NCI-H526 (cell line): ENCODE results near the gene RFX2.

Source experiments
- DNase-seq, 2 experiments: peaks; one replicate each; lab custom pipeline; 2025; lab: John Stamatoyannopoulos, UW

Gene RFX2

DNA sequence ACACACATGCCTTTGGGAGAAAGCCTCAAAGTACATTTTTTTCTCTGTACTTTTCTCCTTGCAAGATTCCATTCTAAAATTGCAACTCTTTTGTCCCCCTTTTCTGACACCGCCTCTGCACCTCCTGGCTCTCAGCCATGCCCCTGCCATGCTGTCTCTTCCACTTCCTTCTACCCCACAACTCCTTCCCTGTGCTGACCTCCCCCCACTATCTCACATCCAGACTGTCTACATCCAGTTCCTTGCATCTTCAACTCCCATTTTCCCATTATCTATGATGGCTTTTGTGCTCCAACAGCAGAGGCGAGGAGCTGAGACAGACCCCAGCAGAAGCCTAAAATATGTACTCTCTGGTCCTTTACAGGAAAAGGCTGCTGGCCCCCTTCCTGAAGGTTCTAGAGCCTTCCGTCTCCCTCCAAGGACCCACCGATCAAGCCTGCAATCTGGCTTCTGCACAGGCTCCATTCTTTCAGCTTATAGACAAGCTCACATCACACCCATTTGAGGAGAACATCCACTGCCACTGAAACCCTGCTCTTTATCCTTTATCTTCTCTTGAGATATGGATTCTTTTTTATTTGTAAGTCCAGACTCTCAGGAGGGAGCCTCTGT is 50.2 kb downstream of the RFX2 start:
- DNase-seq = no peak

DNA sequence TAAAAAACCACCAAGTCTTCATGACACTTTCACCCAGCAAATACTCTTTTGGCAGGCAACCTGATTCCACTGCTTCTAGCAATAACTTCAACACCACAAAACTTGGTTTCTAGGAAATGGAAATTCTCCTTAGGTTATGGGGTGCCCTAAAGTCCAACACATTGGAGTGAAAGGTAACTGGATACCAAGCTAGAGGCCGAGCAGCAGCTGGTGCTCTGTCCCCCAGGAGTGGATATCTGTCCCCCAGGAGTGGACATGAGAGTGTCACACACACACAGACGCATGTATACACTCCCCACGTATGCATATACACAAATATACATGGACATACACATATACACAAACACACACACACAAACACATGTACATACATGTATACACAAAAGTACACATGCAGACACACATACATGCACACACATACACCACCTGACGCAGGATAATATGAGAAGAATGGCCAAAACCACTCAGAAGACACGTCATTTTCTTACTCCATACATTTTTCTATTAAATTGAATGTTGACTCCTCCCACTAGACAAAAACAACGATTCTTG is 50.8 kb downstream of the RFX2 start:
- no peak for DNase-seq

- DNase-seq = no peak
Measured at GRCh38 chr19:6058518-6059201, 51.6 kb downstream of the RFX2 start.

- no peak for DNase-seq
Measured at GRCh38 chr19:6057651-6058517, 52.4 kb downstream of the RFX2 start.

DNA sequence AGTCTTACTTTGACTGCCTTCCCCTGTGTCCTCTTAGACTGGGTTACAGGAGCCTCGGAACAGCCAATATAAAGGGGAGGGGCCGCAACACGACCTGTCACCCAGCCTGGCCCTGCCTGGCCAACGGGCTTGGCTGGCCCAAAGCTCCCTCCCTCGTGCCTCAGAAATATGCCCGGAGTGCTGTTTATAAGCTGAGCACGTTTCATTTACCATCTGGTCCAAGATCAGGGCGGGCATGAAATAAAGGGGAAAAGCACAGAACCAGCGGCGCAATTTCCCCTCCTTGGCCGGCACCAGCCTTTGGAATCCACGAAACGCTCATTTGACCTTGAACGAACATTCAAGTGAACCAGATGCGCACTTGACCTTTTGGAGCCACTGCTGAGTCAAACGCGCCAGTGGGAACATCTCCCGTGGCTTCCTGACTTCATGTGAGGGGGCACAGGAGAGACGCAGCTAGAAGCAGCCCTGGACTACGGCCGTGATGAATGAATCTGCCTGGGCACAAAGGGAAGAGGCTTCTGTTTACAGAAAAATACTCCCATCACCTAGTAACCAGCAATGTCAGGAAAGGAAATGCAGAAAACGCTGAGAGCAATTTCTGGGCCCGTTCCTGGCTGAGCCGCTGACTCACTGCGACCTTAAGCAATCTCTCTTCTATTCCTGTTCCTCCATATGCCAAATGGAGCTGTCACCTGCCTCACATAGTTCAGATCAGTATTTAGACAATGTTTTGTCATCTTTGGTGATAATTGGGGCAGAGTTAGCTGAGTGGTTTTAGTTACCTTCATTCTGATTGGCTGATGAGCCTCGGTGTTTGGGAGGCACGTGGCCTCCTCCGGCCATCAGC is 53.3 kb downstream of the RFX2 start:
- DNase-seq = no peak

GRCh38 chr19:6056282-6056741 is 54.0 kb downstream of the RFX2 start:
- no peak for DNase-seq

- DNase-seq = no peak
Measured at GRCh38 chr19:6055013-6055795, 55.1 kb downstream of the RFX2 start.

GRCh38 chr19:6048793-6049405 is 61.4 kb downstream of the RFX2 start:
- DNase-seq = peak in 1 of 2 experiments; percentile 74

DNA sequence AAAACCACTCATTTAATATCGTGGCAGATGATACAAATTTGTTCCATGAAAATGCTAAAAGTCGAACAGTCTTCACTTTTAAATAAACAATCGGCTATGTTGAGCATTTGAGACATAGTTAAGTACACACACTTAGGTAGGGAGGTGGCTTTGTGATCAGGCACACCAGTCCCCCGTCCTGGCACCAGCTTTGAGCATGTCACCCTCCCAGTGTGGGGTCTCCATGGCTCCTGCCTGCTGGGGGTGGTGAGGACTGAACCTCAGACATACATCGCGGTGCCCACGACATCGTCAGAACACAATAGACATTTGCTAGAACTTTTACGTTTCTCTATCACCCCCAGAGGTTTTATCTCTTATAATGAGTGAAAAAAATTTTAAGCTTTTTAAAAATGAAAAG is 62.0 kb downstream of the RFX2 start:
- no peak for DNase-seq

DNA sequence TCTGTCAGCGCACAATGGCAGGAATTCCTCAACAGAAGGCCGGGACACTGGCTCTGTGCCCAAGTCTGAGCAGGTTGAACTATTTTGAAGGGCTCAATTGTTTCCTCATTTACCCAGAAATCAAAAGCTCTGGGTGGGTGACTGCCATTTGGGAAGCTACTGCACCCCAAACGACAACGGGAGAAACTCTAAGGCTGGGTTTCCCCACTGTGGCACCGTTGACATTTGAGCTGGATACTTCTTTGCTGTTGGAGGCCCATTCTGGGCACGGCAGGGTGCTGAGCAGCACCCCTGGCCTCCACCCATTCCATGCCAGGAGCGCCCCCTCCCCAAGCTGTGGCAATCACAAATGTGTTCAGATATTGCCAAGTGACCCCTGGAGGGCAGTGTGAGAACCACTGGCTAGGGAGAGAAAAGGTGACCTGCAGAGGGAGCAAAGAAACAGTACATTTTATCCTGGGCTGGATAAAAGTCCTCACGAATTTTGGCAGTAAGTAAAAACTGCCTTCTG is 62.5 kb downstream of the RFX2 start:
- peak in 1 of 2 experiments; percentile 60 for DNase-seq

DNA sequence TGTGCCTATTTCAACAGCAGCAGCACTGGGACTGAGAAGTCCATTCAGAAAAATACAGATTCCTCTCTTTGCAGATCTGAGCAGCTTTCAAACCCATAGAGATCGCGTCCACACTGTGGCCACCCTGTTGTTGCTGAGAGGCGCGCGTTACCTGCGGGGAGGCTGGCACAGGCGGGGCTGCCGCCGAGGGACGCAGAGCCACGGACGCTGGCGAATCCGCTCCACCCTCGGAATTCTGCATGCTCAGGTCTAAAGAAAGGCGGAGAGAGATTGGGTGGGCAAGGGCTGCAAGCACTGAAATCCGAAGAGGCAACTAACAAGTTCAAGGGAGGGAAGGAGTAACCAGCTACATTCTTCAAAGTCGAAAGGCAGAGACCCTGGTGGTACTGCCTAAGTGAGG is 63.0 kb downstream of the RFX2 start:
- no peak for DNase-seq

- DNase-seq = no peak
Measured at GRCh38 chr19:6045108-6045507, 65.2 kb downstream of the RFX2 start.

DNA sequence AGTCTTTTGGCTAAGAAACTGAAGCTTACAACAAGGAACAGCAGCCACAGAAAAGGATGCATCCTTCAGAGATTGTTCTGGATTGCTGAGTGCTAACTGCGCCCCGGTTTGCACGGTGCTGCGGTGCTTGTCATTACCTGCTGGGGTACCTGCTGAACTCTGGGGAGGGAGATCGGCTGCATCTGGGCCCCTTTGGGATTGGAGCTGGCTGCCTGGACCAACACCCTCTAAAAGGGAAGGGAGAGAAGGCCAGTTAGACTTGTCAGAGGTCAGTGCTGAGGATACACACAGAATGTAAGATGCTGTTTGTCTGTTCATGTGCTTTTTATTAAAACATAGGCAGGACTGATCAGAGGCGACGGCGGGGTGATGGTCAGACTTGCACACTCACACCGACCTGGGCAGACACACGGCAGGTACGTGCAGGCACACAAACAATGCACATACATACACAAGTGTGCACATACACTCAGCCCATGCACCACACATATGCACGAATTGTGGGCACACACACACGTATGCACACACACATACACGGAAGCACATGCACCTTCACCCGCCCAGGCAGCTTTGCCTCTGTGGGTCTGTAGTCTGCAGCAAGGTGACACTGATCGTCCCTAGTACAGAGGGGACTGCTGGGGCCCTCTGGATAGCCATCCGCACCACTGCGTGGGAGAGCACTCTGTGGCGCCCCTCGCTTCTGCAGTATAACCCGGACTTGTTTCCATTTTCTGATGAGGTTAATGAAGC is 66.1 kb downstream of the RFX2 start:
- DNase-seq = no peak

DNA sequence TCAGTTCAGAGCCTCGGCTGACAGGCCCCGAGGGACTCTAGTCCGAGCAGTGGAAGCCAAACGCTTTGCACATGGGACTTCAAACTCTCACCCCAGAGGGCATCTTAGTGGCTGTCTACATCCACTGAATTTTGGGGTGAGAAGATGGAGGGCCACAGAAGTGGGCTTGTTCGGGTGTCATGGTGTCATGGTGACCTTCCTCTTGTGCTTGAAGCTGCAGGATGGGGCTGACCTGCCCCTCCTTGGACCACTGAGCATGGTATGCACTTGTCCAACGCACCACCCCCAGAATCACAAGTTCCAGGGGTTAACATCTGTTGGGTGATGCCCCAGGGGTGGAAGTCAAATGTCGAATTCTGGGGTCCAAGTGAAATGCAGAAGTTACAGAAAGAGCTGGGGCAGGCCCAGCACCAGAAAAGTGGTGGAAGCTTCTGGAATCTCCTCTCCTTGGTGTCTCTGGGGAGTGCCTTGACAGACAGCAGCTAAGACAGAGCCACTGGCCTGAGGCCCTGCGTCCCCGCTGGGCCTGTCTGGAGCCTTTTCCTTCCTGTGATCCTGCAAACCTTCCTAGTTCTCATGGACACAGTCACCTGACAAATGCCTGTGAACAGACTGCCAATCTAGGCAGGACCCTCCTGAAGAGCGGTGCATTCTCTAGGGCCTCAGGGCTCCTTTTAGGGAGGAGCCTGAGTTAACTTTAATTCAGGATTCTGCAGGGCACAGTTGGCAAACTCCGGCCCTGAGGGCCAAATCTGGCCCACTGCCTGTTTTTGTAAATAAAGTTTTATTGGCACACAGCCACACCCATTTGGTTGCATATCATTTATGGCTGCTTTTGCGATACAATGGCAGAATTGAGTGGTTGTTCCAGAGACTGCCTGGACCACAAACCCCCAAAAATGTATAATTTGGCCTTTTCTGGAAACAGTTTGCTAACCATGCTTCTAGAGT is 67.2 kb downstream of the RFX2 start:
- DNase-seq = no peak

- peak in 1 of 2 experiments; percentile 40 for DNase-seq
Measured at GRCh38 chr19:6041991-6042481, 68.3 kb downstream of the RFX2 start.

DNA sequence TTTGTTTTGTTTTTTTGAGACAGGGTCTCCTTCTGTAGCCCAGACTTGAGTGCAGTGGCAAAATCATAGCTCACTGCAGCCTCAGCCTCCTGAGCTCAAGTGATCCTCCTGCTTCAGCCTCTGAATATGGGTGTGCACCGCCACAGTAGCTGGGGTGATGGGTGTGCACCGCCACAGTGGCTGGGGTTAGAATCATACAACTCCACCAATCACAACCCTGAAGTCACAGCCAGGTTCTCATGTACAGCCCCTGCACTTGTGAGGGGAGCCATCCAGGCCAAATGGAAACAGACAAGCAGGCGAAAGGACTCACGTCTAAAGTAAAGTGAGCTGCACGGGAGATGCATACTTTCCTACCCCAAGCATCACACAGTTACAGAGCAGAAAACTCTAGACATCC is 69.2 kb downstream of the RFX2 start:
- no peak for DNase-seq

- DNase-seq = no peak
Measured at GRCh38 chr19:6039566-6040225, 70.6 kb downstream of the RFX2 start.
